Stimulated activated CD8-positive, alpha-beta memory T cell treated with anti-CD3 and anti-CD28 coated beads, Interleukin-15, amount 100 ng/mL, for 4 hours (primary cell): Measurements from ENCODE around the gene GLT1D1.

Experiments
- DNase-seq, 2 donors: peaks; one replicate each; pipeline ENCODE4 v3.0.0-alpha.2; 2020; ENCODE audit warnings: low read depth in 2 of 2

The GLT1D1 gene

GRCh38 chr12:128966203-128966810 is 113.0 kb downstream of the GLT1D1 start:
- no peak for DNase-seq

DNA sequence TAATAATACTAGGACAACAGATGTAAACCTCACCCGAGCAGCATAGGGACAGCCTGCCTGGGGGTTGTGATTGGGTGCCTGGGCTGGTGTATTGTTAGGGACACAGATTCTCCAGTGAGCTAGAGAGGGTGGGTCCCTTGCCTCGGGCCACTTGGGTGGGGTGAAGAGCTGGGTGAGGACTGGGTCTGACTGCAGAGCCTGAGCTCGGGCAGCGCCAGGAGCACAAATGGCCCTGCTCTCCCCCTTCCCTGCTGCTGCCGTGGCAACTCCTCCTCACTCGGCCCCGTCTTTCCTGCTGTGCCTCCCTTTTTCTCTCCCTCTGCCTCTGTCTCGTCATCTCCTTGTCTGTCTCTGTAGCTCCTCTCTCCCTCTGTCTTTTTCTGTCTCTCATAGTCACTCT is 115.4 kb downstream of the GLT1D1 start:
- DNase-seq = no peak

DNA sequence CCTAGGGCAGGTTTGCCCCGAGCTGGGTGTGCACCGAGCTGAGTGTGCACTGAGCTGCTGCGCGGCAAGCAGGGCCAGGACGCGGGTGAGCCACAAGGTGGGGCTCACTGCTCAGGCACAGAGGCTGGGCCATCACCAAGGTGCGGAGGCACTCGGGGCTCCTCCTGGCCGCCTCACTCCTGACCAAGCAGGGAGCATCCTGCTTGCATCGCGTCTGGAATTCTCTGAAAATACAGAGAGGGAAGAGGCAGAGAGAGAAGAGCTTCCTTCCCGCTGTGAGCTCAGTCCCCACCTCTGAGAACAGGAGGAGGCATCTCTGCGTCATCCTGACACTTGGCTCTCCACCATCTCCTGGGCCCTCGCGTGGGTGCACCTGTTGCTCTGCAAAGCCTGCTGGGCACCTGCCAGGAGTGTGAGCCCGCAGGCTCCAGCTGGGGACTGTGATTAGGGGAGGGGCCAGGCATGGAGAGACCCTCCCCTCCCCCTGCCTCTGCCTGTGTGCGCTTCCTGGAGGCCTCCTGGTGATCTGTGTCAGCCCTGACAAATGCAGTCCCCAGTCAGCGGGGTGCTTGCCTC is 116.3 kb downstream of the GLT1D1 start:
- DNase-seq = no peak

DNA sequence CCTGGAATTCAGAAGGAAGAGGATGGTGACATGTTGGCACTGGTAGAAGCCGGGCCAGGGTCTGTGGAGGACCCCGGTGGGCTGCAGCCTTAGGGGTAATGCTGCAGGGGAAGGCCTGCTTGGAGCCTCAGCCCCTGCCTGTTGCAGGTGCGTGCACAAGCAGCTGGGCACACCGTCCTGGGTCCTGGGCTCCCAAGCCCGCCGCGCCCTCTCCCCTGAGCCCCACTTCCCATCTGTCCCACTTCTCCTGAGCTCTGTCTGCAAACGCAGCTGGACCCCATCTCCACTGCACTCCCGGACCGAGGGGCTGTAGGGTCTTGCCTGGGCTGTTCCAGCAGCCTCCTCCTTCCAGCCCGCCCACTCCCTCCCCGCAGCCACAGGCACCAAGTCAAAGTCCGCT is 116.8 kb downstream of the GLT1D1 start:
- DNase-seq = no peak

- no peak for DNase-seq
These were observed 117.7 kb downstream of the GLT1D1 start for GRCh38 chr12:128970941-128971340.

DNA sequence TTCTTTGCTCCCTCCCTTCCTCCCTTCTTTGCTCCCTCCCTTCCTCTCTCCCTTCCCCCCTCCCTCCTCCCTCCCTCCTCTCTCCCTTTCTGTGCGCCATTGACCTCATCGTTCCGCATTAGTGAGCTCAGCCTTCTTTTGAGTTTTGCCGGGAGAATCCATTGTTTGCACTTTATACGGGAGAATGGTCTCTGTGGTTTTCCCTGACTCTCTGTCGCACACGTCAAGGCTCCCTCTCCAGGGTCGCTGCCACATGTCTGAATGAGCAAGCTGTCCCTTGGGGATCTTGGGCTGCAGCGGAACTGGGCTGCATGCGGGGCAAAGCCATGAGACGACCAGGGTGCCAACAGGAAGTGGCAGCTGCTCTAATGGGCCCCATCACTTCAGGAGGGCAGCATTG is 118.5 kb downstream of the GLT1D1 start:
- DNase-seq = no peak

- DNase-seq = no peak
These were observed 120.8 kb downstream of the GLT1D1 start for GRCh38 chr12:128973883-128974681.

DNA sequence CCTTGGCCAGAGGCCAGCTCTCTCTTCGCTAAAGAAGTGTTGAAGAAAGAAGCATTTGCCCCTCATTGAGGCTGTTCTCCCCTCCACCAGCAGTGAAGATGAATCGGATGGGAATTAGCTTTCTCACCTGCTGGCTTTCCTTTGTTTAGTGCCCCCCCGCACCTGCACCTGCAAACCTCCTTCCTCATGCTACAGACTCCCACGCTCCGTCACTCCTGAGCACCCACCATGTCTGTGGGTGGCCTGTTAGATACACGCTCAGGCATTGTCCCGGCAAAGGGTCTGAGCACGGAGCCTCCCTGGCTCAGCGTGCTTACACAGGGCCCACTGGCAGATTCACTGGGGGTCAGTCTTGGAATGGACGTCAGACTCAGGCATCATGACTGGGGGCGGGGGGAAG is 121.6 kb downstream of the GLT1D1 start:
- DNase-seq = no peak

GRCh38 chr12:128976120-128976738 is 123.0 kb downstream of the GLT1D1 start:
- DNase-seq = no peak

GRCh38 chr12:128977441-128977840 is 124.2 kb downstream of the GLT1D1 start:
- DNase-seq = no peak

- DNase-seq = no peak
These were observed 124.8 kb downstream of the GLT1D1 start for GRCh38 chr12:128978067-128978466.

DNA sequence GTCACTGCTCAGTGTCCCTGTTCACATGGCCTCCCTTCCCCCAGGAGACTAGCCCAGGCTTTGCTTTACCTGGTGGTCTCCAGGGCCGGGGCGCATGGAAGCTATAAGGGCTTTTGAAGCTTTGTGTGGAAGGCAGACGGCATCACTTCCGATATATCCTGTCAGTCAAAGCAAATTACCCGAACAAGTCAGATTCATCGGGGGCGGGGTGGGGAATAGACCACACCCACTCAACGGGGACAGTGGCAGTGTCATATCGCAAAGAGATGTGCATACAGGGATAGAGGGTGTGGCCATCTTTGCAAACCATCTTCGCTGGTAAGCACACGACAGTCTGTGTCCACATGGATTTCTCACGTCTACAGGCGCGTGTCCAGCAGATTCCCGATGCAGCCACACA is 127.3 kb downstream of the GLT1D1 start:
- no peak for DNase-seq

DNA sequence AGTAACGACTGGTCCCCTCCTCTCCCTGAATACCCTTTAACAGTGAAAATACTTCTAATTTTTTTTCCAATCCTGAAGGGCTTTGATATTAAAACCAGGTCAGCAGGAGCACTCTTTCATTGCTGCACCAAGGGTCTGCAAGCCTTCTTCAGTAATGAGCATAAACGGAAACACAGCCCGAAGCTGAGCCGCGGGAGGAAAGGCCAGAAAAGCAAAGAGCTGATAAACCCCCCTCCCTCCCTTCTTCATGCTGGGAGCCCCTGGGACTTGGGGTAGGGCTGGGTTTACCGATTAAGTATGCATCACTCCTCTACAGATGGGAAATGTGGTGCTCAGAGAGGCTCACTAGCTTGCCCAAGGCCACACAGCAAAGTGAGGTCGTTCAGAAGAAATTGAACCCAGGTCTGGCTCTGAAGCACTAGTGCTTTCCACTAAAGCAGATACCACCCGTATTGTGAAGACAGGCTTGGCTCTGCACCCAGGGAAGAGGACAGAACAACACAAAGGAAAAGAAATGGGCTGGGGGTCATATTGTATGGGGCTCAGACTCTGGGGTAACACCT is 128.8 kb downstream of the GLT1D1 start:
- no peak for DNase-seq

DNA sequence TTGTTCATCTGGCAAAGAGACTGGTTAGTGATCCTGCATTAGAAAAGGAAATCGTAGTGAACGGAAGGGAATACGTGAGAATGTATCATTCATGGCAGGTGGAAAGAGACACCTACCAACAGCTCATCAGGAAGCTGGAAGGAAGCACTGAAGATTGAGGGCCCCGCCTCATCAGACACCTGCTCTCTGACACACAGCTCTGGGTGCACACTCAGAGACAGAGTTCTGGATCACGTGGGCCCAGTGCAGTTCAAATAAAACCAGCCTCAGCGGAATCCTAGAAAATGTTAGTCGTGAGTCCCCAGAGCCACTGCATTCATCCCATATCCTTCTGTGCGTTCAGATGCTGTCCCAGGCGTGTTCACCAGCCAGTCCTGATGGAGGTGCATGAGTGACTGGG is 129.7 kb downstream of the GLT1D1 start:
- no peak for DNase-seq

GRCh38 chr12:128983371-128983770 is 130.1 kb downstream of the GLT1D1 start:
- DNase-seq = no peak

- no peak for DNase-seq
These were observed 133.7 kb downstream of the GLT1D1 start for GRCh38 chr12:128986957-128987356.

GRCh38 chr12:128989287-128989686 is 136.0 kb downstream of the GLT1D1 start:
- no peak for DNase-seq

DNA sequence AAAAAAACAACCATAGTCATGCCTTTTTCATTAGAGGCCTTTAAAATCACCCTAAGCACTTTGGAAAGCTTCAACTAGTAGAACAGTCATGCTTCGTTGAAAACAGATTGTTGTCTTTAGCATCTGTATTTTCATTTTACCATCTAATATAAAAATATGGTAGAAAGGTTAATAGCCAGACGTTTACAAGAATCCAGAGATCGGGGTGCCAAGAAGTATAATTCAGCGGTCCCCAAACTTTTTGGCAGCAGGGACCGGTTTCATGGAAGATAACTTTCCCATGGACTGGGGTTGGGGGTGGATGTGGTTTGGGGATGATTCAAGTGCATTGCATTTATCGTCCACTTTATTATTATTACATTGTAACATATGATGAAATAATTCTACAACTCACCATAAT is 138.4 kb downstream of the GLT1D1 start:
- DNase-seq = no peak

GRCh38 chr12:128992116-128992515 is 138.8 kb downstream of the GLT1D1 start:
- no peak for DNase-seq

GRCh38 chr12:128992550-128992949 is 139.3 kb downstream of the GLT1D1 start:
- no peak for DNase-seq

- no peak for DNase-seq
These were observed 141.6 kb downstream of the GLT1D1 start for GRCh38 chr12:128994856-128995255.

DNA sequence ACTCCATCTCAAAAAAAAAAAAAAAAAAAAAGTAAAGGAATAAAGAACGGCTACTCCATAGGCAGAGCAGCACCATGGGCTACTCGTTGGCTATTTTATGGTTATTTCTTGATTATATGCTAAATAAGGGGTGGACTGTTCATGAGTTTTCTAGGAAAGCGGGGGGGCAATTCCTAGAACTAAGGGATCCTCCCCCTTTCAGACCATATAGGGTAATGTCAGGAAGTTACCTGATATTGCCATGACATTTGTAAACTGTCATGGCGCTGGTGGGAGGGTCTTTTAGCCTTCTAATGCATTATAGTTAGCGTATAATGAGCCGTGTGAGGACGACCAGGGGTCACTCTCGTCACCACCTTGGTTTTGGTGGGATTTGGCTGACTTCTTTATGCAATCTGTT is 142.3 kb downstream of the GLT1D1 start:
- DNase-seq = no peak
